ENCODE measurements around the gene STARD3NL. TPM values are rescaled to one million over a fixed set of nuclear protein-coding genes. Genes with fewer than 3 reads are reported as not detected.

STARD3NL gene
- total RNA-seq, 1 experiment from 2014 or later = 66.4 TPM

DNA sequence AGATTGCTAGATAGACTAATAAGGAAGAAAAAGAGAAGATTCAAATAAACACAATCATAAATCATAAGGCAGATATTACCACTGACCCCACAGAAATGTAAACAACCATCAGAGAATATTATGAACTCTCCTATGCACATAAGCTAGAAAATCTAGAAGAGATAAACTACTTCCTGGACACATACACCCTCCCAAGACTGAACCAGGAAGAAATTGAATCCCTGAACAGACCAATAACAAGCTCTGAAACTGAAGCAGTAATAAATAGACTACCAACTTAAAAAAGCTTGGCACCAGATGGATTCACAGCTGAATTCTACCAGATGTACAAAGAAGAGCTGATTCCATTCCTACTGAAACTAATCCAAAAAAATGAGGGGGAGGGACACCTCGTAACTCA is 24.5 kb upstream of the STARD3NL start:
- intact Hi-C loops (cut with micrococcal nuclease; ENCODE audit: unreplicated experiment) = no loop called here
- Mint-ChIP-seq H3K36me3 (ENCODE audit: insufficient read depth, unreplicated experiment) (no peaks in the 10 kb centered on the region), H3K4me3 (ENCODE audit: low read depth, unreplicated experiment) (no peak overlapping the region), H3K27me3 (ENCODE audit: unreplicated experiment) (no peaks in the 10 kb centered on the region), H3K27ac (ENCODE audit: unreplicated experiment) (no peak overlapping the region), H3K4me1 (ENCODE audit: low read depth, unreplicated experiment) (no peaks in the 10 kb centered on the region), H3K9me3 (ENCODE audit: low read depth, unreplicated experiment) (peaks cover 3% of the 10 kb centered on the region)
- CTCF ChIA-PET = no interaction called here
- TF ChIP-seq, protein P1, sequence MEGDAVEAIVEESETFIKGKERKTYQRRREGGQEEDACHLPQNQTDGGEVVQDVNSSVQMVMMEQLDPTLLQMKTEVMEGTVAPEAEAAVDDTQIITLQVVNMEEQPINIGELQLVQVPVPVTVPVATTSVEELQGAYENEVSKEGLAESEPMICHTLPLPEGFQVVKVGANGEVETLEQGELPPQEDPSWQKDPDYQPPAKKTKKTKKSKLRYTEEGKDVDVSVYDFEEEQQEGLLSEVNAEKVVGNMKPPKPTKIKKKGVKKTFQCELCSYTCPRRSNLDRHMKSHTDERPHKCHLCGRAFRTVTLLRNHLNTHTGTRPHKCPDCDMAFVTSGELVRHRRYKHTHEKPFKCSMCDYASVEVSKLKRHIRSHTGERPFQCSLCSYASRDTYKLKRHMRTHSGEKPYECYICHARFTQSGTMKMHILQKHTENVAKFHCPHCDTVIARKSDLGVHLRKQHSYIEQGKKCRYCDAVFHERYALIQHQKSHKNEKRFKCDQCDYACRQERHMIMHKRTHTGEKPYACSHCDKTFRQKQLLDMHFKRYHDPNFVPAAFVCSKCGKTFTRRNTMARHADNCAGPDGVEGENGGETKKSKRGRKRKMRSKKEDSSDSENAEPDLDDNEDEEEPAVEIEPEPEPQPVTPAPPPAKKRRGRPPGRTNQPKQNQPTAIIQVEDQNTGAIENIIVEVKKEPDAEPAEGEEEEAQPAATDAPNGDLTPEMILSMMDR (IDR thresholded peaks at IDR 0.05; ENCODE audit: unreplicated experiment) = no peak
- BruUV-seq (replicated peaks) = no TSS peak
- no peak for DNase-seq

DNA sequence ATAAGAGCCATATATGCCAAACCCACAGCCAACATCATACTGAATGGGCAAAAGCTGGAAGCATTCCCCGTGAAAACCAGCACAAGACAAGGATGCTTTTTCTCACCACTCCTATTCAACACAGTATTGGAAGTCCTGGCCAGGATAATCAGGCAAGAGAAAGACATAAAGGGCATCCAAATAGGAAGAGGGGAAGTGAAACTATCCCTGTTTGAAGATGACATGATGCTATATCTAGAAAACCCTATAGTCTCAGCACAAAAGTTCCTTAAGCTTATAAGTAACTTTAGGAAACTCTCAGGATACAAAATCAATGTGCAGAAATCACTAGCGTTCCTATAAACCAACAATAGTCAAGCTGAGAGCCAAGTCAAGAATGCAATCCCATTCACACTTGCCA is 23.8 kb upstream of the STARD3NL start:
- intact Hi-C loops (cut with micrococcal nuclease; ENCODE audit: unreplicated experiment) = no loop called here
- CTCF ChIA-PET = no interaction called here
- Mint-ChIP-seq H3K4me3 (ENCODE audit: low read depth, unreplicated experiment) (no peak overlapping the region), H3K36me3 (ENCODE audit: insufficient read depth, unreplicated experiment) (no peaks in the 10 kb centered on the region), H3K4me1 (ENCODE audit: low read depth, unreplicated experiment) (no peaks in the 10 kb centered on the region), H3K9me3 (ENCODE audit: low read depth, unreplicated experiment) (peaks cover 3% of the 10 kb centered on the region), H3K27ac (ENCODE audit: unreplicated experiment) (no peak overlapping the region), H3K27me3 (ENCODE audit: unreplicated experiment) (no peaks in the 10 kb centered on the region)
- BruUV-seq (replicated peaks) = no TSS peak
- TF ChIP-seq, protein P1 (IDR thresholded peaks at IDR 0.05; ENCODE audit: unreplicated experiment) = no peak
- no peak for DNase-seq

DNA sequence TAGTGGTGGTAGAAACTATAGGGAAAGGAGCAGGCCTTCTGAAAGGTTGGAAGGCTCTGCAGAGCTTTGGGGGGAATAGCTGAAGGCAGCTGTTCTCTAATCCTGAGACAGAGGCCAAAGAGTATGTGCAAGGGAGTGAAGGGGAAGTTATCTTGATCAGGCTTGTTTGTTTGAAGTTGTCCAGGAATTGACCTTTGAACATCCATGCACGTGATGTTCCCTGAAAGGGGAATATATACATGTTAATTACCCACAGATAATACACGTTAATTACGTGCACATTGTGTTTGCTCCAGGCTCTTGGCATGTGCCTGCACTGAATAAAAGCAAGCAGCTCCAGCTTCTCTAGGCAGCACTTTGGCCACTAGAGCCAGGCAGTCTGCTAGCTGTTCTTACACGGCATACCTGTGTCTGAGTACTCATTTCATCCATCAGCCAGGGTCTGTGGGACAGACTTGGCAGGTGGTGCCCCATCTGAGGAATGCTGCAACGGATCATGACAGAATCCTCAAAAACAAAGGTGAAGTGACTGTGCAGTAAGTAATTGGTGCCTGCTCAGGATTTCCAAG is 18.0 kb upstream of the STARD3NL start:
- no peak for DNase-seq
- intact Hi-C loops (cut with micrococcal nuclease; ENCODE audit: unreplicated experiment) = no loop called here
- H3K9me3 Mint-ChIP-seq (ENCODE audit: low read depth, unreplicated experiment) = peaks cover 5% of the 10 kb centered on the region
- TF ChIP-seq, protein P1 (IDR thresholded peaks at IDR 0.05; ENCODE audit: unreplicated experiment) = no peak
- no peak overlapping the region for H3K4me3 Mint-ChIP-seq (ENCODE audit: low read depth, unreplicated experiment)
- CTCF ChIA-PET = interaction anchor here (1.1 to 1.3 kb wide), 2 partner anchors 10 to 55 kb away, joined by 3 to 5 read pairs; no protein-coding TSS in a partner anchor
- no TSS peak for BruUV-seq (replicated peaks)
- no peaks in the 10 kb centered on the region for H3K36me3 Mint-ChIP-seq (ENCODE audit: insufficient read depth, unreplicated experiment)
- peaks cover 9% of the 10 kb centered on the region for H3K27me3 Mint-ChIP-seq (ENCODE audit: unreplicated experiment)
- H3K27ac Mint-ChIP-seq (ENCODE audit: unreplicated experiment) = no peak overlapping the region
- no peaks in the 10 kb centered on the region for H3K4me1 Mint-ChIP-seq (ENCODE audit: low read depth, unreplicated experiment)

DNA sequence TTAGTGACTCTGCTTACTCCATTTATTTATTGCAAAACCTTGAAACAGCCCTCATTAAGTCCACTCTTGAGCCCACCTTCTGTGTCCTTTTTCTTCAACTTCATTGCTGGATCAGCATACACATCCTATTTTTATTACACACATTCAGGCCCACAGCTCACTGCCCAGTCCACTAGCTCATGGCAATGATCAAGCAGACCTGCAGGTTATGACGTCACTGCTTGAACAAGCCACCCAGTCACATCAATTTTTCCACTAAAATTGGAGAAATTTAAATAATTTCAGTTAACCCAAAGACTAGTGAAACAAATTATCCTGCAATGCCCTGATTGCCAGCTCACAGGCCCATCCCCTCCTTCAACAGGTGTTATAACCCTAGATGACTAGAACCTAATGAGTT is 16.0 kb upstream of the STARD3NL start:
- H3K4me1 Mint-ChIP-seq (ENCODE audit: low read depth, unreplicated experiment) = no peaks in the 10 kb centered on the region
- no peaks in the 10 kb centered on the region for H3K36me3 Mint-ChIP-seq (ENCODE audit: insufficient read depth, unreplicated experiment)
- peaks cover 2% of the 10 kb centered on the region for H3K9me3 Mint-ChIP-seq (ENCODE audit: low read depth, unreplicated experiment)
- no TSS peak for BruUV-seq (replicated peaks)
- no peak overlapping the region for H3K27ac Mint-ChIP-seq (ENCODE audit: unreplicated experiment)
- intact Hi-C loops (cut with micrococcal nuclease; ENCODE audit: unreplicated experiment) = no loop called here
- peaks cover 9% of the 10 kb centered on the region for H3K27me3 Mint-ChIP-seq (ENCODE audit: unreplicated experiment)
- no peak overlapping the region for H3K4me3 Mint-ChIP-seq (ENCODE audit: low read depth, unreplicated experiment)
- TF ChIP-seq, protein P1 (IDR thresholded peaks at IDR 0.05; ENCODE audit: unreplicated experiment) = no peak
- DNase-seq = no peak
- CTCF ChIA-PET = interaction anchor here (1.0 kb wide), 1 partner anchor 102 kb away, joined by 3 read pairs; no protein-coding TSS in a partner anchor
